NCI-H748 treated with DMSO at 0.1 percent for 48 hours (cell line): Measurements from ENCODE around the gene RGR.

Experiments used
- DNase-seq: peaks from one replicate; lab custom pipeline; 2025; lab: John Stamatoyannopoulos, UW

Gene RGR

DNA sequence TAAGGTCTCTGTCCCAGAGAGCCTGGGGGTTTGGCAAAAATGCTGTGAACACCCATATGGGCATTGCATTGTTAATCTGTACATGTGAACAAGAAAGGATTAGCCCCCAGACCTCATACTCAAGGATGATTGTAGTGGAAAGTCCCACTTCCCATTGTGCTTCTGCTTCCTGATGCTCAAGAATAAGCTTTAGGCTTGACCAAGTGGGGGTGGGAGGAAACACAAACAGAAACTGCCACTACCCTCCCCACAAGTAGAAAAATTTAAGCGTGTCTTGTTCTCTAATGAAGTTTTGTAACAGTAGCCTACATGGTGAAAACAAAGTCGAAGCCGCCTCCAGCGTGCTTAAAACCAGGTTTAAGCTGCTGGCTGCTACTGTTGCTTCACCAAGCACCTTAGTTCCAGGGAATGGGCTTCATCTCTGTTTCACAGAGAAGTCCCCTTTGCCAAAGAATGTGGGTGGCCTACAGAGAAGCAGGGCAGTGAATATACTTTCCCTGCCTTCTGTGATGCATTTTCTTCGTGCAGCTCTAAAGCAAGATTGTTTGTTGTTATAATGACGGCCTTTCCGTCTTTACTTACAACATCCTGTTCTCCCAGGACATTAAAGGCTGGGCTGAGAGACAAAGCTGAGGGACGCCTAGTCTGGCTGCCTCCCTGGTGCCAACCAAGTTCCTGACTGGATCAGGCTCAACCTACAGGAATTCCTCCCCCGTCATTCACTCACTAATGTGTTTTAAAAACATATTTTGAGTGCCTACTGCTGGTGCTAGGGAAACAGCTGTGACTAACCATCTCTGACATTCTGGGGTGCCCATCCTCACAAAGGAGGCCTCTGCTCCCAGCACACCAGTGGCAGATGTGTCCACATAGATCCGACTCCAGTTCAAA is 51.5 kb downstream of the RGR start:
- no peak for DNase-seq

DNA sequence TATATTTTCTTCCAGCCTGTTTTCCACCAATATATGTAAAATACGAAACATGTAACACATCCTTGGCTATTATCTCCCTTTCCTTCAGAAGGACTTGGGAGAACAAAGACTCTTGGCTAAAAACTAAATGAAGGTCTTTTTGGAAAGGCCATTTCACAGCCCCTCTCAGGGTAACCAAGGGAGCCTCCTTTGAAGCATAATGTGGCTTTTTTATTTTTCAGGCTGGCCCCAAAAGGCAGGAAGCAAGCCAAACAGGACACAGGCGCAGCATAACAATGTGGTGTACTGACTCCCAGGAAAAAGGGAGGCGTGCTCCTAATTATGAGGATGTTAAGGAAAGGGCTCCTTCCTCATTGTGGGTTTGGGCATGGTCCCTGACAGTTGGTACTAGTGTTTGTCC is 53.2 kb downstream of the RGR start:
- no peak for DNase-seq

DNA sequence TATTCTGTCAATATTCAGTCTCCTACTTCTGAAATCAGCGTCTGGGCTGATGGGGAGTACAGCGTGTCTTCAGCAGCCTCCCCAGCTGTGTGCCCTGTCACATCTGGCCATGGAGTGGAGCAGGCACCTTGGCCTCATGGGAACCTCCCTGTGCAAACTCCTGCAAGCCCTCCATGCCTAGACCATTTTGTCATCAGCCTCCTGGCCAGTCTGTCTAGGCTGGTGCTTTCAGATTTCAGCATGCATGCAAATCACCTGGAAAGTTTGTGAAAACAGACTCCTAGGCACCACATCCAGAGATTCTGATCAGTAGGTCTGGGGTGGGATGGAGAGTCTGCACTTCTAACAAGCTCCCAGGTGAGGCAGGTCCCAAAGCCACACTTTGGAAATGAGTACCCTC is 57.4 kb downstream of the RGR start:
- no peak for DNase-seq

DNA sequence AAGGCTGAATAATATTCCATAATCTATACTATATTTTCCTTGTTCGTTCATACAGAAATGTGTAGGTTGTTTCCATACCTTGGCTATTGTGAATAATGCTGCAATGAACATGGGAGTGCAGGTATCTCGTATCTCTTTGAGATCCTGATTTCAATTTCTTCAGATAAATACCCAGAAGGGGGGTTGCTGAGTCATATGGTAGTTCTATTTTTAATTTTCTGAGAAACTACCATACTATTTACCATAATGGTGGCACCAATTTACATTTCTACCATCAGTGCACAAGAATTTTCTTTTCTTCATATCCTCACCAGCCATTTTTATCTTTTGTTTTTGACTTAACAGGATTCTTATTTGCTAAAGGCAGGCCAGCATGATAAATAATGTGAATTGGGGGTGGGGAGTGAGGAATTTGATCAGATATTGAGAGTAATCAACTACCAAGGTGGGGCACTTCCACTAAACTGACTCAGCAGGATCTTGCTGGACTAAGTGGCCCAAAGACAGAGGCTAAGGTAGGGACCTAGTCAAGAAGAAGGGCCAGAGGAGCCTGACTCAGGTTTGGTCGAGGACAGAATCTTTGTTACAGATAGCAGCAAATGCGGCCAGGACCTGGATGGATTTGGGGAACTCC is 62.0 kb downstream of the RGR start:
- DNase-seq, result no peak

DNA sequence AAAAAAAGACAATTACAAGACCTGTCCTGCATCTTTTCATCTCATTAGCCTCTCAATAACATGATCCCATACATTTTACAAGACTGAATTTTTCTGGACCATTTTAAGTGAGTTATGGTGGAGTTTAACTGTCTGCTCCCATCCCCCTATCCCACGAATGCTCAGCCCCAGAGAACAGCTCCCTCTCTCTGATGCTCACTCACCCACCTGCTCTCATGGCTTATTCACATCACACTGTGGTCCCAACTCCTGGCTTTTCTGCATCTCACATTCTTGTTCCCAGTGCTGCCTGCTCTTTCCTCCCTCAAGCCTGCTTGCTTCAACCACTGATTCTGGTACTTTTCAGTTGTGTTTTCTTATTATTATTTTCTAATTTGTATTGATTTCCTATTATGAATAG is 63.2 kb downstream of the RGR start:
- DNase-seq, result no peak

DNA sequence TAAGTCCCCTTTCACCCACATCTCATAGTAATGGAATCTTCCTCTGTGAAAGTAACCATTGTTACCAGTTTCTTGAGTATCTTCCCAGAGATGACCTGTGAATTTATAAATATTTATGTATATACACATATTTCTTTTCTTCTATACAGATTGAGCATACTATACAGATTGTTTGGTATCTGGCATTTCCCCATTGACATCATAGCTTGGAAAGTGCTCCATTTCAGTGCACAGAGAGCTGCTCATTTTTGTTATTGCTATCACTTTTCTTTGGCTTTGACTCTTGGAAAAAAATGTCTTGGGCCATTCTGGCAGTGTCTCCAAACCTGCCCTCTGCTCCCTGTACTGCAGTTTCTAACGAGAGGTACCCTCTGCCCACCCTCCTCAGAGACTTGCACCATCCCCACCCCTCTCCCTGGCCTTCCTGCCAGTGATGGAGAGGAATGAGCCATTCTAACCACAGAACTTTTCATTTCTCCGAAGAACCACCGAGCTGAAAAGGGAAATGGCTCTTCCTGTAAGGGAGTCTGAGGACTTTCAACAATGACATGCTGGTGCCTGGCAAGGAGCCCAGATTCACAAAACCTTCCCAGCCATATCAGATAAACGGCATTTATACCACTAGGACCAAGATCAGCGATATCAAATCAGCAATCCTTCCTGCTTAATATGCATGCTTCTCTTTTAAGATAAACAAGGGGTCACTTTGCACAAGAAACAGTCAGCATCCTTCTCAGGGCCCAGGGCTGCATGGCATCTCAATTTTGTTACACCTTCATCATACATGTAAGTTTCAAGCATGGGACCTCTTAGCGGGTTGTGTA is 63.8 kb downstream of the RGR start:
- DNase-seq, result peak; percentile 36
